Inflammatory macrophage treated with lipopolysaccharide for 1 hour (primary cell): ENCODE measurements around the gene FOXA3.
A peak's percentile ranks its signal among the peaks of the same experiment; 100 is the strongest.

ENCODE experiments used
- DNase-seq, 2 donors: peaks; one replicate each; pipeline ENCODE4 v3.0.0-alpha.2; 2020 to 2022

FOXA3 gene

GRCh38 chr19:45876411-45877197 lies 12.5 kb downstream of the FOXA3 start:
- DNase-seq, result no peak

- no peak for DNase-seq
Measured at GRCh38 chr19:45878043-45878794, 14.1 kb downstream of the FOXA3 start.

GRCh38 chr19:45879055-45879454 lies 14.9 kb downstream of the FOXA3 start:
- no peak for DNase-seq

GRCh38 chr19:45879971-45880370 lies 15.8 kb downstream of the FOXA3 start:
- DNase-seq, result no peak

GRCh38 chr19:45881082-45881908 lies 17.2 kb downstream of the FOXA3 start:
- DNase-seq, result no peak

GRCh38 chr19:45881909-45882528 lies 17.9 kb downstream of the FOXA3 start:
- DNase-seq, result no peak

- DNase-seq, result peak; percentile 64 to 92
Measured at GRCh38 chr19:45882652-45883585, 18.8 kb downstream of the FOXA3 start.

GRCh38 chr19:45883586-45883880 lies 19.4 kb downstream of the FOXA3 start:
- DNase-seq, result no peak

GRCh38 chr19:45883881-45884681 lies 20.0 kb downstream of the FOXA3 start:
- DNase-seq, result no peak

GRCh38 chr19:45884682-45885555 lies 20.8 kb downstream of the FOXA3 start:
- DNase-seq, result no peak

GRCh38 chr19:45885556-45886426 lies 21.7 kb downstream of the FOXA3 start, which contains the start of gene IRF2BP1:
TSS of gene IRF2BP1 (minus strand) at chr19:45886141. CDS start at chr19:45885774, 367 bp downstream.
- peak; percentile 89 to 95 for DNase-seq

- peak; percentile 87 to 95 for DNase-seq
Measured at GRCh38 chr19:45886427-45887199, 22.5 kb downstream of the FOXA3 start.

GRCh38 chr19:45887200-45887710 lies 23.1 kb downstream of the FOXA3 start:
- no peak for DNase-seq

GRCh38 chr19:45889210-45889885 lies 25.2 kb downstream of the FOXA3 start:
- no peak for DNase-seq

GRCh38 chr19:45890877-45891276 lies 26.8 kb downstream of the FOXA3 start:
- no peak for DNase-seq

- DNase-seq, result no peak
Measured at GRCh38 chr19:45895519-45895972, 31.4 kb downstream of the FOXA3 start.
